HFF-Myc (cell line): ENCODE results near the gene ANTXR2.

ENCODE experiments used
- DNase-seq: peaks from one replicate; pipeline ENCODE4 v3.0.0-alpha.2; 2011; ENCODE audit warnings: low read depth; ENCODE audit errors: extremely low read depth
- H3K4me3 ChIP-seq: replicated peaks from 2 replicates; pipeline ENCODE4 v1.5.1; 2011; ENCODE audit warnings: low read depth, mild to moderate bottlenecking, control low read depth, low read length
- CTCF ChIP-seq: IDR thresholded peaks from 2 replicates; pipeline ENCODE4 v1.5.1; 2012; ENCODE audit warnings: mild to moderate bottlenecking, low read depth, low read length, control low read depth; ENCODE audit errors: missing control alignments

ANTXR2 gene

DNA sequence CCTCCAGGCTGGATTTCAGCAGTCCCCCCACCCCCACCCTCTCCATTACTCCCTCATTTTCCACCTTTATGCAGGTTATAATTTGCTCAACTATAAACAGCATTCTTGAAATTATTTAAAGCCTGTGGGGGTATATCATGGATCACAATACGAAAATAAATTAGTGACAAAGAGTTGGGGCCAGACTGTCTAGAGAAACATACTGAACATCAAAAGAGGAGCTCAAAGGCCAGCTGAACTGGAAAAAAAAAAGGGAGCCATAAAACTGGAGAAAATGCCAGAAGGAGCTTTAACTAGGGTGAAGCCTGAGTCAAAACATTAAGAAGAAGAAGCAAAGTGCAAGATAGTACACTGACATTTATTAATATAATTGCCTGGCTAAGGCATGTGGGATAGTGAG lies 137.8 kb downstream of the ANTXR2 start:
- no peak for TF ChIP-seq CTCF
- no peak overlapping the region for H3K4me3 ChIP-seq
- no peak for DNase-seq

GRCh38 chr4:79934660-79935059 lies 138.4 kb downstream of the ANTXR2 start:
- DNase-seq = no peak
- H3K4me3 ChIP-seq = no peak overlapping the region
- TF ChIP-seq CTCF = no peak

DNA sequence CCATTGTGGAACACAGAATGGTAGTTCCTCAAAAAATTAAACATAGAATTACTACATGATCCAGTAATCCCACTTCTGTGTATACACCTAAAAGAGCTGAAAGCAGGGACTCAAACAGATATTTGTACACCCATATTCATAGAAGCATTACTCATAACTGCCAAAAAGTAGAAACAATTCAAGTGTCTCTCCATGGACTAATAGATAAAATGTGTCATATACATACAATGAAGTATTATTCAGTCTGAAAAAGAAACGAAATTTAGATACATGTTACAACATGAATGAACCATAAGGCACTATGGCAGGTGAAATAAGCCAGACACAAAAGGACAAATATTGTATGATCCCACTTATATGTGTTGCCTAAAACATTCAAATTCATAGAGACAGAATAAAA lies 145.1 kb downstream of the ANTXR2 start:
- no peak for TF ChIP-seq CTCF
- no peak for DNase-seq
- H3K4me3 ChIP-seq = no peak overlapping the region

- DNase-seq = no peak
- H3K4me3 ChIP-seq = no peak overlapping the region
Observed at GRCh38 chr4:79923281-79923680, 149.7 kb downstream of the ANTXR2 start.

DNA sequence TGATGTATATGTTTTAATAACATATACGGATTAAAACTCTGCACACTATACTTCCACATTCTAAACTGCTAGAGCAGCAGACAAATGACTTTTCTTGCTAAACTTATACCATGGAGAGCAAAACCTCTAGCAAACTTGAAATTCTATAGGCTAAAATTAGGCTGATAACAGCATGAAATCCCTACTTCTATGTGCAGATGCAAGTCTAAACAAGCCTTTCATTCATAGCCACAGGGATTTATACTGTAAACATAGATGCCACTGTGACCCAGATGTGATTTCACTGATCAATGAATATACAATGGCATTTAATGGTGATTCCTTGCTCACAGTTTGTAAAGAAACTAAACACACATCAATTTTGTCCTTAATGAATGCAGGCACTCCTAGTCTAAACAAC lies 151.0 kb downstream of the ANTXR2 start:
- no peak for DNase-seq
- TF ChIP-seq CTCF = no peak
- H3K4me3 ChIP-seq = no peak overlapping the region

More at GRCh38 chr4:79923281-79923680, 149.7 kb downstream of the ANTXR2 start:
- TF ChIP-seq CTCF = no peak

DNA sequence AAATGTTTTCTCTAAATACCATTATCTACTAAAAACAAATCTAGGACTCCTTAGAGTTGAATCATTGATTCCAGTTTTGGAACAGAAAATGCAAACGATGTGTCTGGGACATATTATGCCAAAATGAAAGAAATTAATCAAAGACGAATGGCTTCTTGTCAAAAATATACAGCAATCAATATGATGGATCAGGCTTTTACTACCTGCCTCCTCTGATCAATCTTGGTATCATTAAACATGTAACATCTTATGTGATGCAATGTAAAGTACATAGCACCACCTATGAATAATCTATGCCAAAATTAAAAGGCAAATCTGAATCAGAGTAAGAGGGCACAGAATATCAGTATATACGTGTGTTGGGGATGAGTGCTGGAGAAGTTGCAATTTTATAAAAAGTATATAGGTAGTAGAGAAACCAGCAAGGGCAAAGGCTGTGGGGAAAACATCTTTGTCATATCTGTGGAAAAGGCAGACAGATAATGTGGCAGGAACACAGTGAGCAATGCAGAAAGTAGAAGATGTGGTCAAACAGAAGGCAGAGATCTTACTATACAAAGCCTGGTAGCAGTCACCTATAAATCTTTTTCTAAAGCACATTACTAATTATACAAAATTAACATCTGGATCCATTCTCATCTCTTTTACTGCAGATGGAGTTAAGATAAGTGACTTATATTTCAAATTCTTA lies 152.7 kb downstream of the ANTXR2 start:
- no peak for DNase-seq
- TF ChIP-seq CTCF = no peak
- no peak overlapping the region for H3K4me3 ChIP-seq

GRCh38 chr4:79918292-79918691 lies 154.7 kb downstream of the ANTXR2 start:
- DNase-seq = no peak
- H3K4me3 ChIP-seq = no peak overlapping the region
- no peak for TF ChIP-seq CTCF
